HG02759 (cell line): Measurements from ENCODE around the gene SMG1.
A peak's percentile ranks its signal among the peaks of the same experiment; 100 is the strongest.
"Not testable (repeated sequence)": the region's sequence is repeated elsewhere in the genome, so short reads cannot be mapped to it uniquely, and the experiment has no call there.

Source experiments
- ATAC-seq: cut with Tn5 transposase; IDR thresholded peaks from one replicate; pipeline ENCODE4 v1.9.1; 2021; ENCODE audit warnings: mild to moderate bottlenecking, moderate library complexity; ENCODE audit not compliant: unreplicated experiment

The SMG1 gene

DNA sequence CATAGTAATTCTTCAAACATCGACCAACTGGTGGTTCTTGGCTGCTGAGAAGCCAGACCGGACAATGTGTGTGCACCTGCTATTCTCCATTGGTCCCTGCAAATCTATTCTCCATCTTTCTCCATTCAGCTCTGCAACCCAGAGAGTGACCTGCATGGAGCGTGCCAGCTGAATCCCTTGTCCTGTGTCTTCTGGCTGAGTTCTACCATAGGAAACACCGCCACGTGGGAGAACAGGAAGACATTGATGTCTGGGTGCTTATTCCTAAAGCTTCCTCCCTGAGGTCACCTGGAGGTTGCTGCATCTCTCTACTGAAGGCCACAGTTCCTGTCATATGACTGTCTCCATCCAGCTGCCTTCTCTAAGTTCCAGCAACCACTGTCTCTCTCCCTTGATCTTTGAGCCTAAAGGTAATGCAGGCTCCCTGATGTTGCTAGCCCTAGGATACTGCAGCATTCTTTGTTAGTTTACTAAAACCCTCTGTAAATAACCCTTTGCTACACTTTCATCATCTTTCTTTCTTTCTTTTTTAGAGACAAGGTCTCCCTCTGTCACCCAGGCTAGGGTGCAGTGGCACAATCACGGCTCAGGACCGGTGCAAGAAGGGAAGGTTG lies 10.6 kb upstream of the SMG1 start:
- ATAC-seq: no peak

DNA sequence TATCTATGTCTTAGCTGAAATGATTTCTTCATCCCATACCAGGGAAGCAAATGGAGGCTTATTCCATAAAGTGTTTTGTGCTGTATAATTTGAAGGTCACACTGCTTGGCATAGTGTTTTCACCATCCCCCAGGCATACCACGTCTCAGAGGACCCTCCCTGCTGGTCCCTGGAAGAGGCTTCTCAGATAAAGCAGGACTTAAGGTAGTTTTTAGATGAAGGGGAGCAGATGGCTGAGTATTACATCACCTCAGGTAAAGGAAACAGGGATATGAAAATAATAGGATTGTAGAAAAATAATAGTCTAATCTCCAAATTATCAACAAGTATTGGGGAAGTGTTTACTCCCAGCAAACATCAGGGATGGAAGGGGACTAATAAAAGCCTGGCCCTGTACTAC lies 7.3 kb upstream of the SMG1 start:
- no peak for ATAC-seq

DNA sequence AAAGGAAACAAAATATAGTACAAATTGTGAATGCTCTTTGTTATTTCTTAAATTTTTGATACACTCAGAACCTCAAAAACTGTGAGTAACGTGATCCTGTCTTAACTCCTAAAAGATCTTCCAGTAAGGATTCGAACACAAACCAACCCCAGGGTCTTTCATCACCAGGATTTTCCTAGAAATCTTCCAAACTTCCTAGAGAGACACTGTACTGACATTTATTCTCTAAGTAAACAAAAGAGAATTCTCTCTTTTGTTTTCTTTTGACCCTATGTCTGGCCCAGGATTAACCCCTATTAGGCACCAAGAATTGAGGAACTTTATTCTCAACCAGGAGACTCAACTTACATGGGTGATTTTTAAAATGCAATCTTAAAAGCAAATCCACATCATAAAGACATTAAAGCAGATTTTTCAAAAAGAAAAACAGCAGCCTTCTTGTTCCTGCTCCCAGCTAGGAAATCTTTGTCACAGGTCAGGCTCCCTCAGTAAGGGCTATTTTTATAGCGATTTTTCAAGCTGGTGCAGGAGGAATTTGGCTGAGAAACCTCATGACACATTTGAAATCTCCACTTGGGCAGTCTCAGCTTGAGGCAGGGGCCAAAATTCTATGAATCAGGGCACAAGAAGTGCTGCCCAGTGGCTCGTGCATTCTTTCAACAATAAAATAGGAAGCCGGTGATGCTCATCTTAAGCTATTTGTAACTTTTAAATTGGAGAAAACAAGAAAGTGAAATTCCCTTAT lies 6.2 kb upstream of the SMG1 start:
- ATAC-seq: no peak

DNA sequence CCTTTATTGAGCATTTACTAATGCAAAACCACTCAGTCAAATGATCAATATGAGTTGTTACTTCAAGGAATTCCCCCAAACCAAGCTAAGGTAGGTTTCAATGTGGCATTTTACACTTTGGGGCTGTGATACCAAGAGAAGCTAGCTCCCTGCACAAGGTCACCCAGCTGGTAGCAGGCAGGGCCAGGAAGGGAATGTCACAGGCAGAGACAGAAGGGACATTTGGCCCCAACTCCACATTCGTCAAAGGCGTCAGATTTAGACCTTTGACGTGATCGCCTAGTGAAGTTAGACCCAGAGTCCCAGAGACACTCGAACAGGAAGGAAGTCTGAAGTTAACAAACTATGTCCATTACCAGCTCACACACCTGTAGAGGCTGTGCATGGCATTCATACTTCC lies 5.5 kb upstream of the SMG1 start:
- ATAC-seq: no peak

DNA sequence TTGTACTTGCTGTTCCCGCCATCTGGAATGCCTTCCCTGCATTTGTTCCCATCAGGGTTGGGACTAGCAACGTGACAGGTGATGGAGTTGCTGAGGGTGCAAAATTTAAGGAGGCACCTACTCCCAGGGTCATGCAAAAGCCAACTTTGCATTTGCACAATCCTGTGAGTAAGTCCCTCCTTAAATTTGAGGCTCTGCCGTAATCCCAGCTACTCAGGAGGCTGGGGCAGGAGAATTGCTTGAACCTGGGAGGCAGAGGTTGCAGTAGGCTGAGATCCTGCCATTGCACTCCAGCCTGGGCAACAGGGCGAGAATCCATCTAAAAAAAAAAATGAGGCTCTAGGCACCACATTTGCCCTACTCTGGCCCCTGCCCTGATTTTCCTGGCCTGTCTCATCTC lies 3.9 kb upstream of the SMG1 start:
- ATAC-seq: not testable (repeated sequence)

DNA sequence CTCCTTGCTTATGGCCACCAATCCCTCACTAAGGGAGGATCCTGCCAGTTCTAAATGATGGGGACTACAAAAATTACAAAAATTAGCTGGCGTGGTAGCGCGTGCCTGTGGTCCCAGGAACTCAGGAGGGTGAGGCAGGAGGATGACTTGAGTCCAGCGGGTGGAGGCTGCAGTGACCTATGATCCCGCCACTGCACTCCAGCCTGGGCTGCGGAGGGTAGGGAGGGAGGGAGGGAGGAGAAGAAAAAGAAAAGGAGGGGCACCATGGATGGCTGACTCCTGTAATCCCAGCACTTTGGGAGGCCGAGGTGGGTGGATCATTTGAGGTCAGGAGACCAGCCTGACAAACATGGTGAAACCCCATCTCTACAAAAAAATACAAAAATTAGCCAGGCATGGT lies 1.9 kb upstream of the SMG1 start:
- ATAC-seq: not testable (repeated sequence)

DNA sequence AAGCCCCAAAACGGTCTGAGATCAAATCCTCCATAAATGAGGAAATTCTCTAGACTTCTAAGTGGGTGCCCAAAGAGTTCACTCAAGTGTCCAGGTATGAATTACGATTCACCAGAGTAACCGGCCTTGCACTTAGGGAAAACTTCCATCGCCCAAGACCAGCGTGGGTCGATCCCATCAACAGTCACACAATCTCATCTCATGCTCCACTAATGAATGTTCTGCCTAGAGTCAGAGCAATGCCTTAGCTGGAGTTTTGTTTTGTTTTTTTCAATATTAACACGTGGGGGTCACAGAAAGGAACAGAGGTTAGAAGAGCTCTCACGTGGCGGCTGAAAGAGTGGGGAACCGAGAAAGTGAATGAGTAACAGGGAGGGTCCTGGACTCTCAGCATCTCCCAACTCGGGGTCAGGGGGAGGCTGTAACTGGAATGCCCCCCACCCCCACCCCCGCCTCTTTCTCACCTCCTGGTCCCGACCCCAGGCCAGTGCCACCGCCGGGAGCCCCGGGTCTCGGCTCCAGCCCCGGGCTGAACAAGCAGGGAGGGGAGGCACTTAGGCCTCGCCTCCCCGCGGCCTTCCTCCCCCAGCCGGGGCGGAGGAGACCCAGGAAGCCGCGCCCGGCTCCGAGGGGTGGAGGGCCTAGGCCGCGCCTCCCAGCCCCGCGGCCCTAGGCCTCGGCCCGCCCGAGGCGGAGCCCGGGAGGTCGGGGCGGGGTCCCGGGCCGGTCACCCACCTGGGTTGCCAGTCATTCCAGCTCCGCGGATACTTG lies 808 bp downstream of the SMG1 start:
- ATAC-seq: peak; percentile 49

DNA sequence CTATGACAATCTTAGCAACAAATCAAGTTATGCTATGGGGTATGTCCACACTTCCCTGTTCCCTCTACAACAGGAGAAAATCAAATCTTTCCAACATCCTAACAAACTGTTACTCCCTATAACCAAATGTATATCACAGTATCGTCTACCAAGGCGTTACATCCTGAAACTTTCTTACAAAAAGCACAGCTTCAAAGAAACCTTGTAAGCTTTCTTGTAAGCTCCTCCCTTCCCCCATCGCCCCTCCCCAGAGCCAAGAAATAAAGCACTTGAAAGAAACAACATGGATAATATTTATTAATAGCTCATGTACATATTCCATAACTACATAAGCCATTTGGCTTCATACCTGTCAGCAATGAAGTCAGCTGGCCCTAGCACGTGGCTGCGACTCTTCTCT lies 2.3 kb downstream of the SMG1 start:
- ATAC-seq: not testable (repeated sequence)

DNA sequence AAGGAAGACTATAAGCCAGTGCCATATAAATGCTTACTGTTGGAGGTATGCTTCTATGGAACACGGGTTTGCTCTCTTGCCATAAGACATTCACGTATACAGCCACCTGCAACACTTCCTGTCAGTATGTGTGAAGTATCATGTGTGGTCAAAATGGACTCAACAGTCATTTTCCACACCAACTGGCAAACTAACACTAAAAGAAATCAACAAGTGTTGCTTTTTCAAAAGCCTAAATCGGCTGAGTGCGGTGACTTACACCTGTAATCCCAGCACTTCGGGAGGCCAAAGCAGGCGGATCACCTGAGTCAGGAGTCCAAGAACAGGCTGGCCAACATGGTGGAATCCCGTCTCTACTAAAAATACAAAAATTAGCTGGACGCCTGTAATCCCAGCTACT lies 3.1 kb downstream of the SMG1 start:
- not testable (repeated sequence) for ATAC-seq

DNA sequence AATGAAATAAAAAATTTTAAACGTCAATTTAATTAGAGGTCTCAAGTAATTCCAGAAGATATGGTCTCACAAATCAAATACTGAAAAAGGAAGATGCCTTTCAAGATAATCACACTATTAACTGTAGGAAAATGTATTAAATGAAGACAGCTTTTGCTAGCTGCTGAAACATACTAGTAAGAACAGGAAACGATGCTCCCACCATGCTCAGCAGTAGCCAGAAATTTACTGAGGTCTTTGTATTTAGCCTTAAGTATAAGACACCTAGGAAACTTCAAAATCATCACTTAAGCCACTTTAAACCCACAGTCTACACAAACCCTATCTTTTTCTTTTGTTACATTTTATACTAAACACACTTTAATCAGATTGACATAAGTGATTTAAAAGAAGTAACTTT lies 16.6 kb downstream of the SMG1 start:
- not testable (repeated sequence) for ATAC-seq

DNA sequence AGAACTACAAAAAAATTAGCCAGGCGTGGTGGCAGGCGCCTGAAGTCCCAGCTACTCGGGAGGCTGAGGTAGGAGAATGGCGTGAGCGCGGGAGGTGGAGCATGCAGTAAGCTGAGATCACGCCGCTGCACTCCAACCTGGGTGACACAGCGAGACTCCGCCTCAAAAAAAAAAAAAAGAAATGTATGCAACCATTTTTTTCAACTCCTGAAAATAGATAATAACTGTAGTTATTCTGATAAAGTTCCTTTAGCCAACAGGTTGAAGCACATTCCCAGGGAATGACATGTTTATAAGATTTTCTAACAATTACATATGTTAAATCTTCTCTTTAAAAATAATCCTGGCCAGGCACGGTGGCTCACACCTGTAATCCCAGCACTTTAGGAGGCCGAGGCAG lies 17.5 kb downstream of the SMG1 start:
- not testable (repeated sequence) for ATAC-seq

DNA sequence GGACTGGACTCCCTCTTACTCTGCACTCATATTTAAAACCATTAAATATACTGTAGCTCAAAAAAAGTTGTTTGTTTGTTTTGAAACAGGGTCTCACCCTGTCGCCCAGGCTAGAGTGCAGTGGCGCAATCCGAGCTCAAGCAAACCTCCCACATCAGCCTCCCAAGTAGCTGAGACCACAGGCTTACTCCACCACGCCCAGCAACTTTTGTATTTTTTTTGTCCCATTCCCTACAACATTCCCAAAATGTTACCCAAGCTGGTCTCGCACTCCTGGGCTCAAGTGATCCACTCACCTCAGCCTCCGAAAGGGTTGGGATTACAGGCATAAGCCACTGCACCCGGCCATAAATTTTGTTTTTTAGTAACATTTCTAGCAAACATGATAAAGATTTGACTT lies 23.4 kb downstream of the SMG1 start:
- ATAC-seq: not testable (repeated sequence)

DNA sequence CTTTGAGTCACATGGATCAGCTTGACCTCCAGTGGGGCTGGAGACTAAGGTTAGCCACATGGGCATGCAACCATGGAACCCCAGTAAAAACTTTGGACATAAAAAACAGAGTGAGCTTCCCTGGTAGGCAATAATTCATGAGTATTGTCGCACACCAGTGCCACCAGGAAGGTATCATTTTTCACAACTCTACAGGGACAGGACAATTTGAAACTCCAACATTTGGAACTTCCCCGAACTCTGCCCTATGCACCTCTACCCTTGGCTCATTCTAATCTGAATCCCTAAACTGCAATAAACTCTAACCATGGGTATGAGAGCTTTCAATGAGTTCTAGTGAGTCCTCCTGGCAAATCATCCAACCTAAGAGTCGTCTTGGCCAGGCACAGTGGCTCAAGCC lies 24.2 kb downstream of the SMG1 start:
- ATAC-seq: not testable (repeated sequence)

DNA sequence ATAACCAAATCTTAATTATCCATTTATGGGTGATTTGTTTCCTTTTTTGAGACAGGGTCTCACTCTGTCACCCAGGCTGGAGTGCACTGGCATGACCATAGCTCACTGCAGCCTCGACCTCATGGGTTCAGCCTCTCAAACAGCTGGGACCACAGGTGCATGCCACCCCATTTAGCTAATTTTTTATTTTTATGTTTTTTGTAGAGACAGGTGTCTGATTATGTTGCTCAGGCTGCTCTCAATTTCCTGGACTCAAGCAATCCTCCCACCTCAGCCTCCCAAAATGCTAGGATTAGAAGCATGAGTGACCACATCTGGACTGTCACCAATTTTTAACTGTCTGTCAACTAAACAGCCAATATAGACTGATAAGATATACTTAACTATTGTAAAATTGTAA lies 25.0 kb downstream of the SMG1 start:
- not testable (repeated sequence) for ATAC-seq

DNA sequence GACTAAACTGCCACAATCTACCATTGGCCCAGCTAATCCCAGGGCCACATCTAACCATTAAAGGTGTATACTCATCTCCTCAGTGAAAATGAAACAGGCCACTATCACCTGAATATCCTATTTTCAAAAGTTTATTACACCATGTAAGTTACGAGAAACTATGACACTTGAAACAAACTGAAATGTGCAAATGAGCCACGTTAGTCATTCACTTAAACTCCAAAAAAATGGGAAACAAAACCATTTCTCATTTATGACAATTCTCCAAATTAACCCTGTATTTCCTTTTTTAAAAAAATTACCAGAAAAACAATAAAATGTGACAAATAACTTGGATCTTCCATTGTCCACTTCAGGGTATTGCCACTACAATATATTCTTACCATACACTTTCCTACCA lies 41.8 kb downstream of the SMG1 start:
- not testable (repeated sequence) for ATAC-seq

DNA sequence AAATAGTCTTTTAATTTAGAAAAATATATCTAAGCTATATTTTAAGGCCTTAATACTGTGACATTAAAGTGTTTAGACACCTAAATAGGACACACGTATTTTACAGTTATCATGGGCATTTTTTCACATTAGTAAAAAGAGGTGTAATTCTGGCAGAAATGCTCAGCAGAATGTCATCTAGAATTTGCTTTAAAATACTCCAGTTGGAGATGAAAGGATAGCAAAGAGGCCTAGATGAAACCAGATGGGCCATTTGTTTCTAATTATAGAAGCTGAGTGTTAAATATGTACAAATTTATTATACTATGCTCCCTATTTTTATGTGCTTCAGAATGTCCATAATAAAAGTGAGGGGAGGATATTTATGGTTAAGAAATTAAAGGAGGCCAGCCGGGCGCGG lies 48.5 kb downstream of the SMG1 start:
- not testable (repeated sequence) for ATAC-seq

DNA sequence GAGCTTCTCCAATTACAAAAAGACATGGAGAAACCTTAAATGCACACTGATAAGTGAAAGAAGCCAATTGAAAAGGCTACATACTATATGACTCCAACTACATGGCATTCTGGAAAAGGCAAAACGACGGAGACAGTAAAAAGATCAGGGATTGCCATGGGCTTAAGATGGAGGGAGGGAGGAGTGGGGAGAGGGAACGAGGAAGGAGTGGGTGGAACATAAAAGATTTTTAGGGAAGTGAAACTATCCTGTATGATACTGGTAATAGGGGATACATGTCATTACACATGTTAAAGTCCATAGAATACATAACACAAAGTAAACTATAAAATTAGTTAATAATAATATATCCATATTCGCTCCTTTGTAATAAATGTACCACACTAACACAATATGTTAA lies 48.9 kb downstream of the SMG1 start:
- ATAC-seq: not testable (repeated sequence)

DNA sequence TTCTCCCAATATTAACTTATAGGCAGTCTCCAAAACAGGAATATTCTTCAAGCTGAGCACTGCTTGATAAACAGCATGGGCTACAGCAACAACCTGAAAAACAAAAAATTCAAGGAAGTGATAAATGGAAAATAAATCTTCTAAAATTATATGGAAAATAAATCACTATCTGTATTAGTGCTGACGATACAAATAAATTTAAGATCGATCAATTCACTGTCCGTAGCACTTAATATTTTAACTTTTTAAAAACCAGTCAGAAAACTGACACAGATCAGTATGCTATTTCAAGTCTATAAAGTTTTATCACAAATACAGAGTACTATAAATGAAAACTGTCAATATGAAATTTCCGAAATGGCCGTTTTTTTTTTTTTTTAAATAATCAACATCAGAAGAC lies 49.9 kb downstream of the SMG1 start:
- not testable (repeated sequence) for ATAC-seq

DNA sequence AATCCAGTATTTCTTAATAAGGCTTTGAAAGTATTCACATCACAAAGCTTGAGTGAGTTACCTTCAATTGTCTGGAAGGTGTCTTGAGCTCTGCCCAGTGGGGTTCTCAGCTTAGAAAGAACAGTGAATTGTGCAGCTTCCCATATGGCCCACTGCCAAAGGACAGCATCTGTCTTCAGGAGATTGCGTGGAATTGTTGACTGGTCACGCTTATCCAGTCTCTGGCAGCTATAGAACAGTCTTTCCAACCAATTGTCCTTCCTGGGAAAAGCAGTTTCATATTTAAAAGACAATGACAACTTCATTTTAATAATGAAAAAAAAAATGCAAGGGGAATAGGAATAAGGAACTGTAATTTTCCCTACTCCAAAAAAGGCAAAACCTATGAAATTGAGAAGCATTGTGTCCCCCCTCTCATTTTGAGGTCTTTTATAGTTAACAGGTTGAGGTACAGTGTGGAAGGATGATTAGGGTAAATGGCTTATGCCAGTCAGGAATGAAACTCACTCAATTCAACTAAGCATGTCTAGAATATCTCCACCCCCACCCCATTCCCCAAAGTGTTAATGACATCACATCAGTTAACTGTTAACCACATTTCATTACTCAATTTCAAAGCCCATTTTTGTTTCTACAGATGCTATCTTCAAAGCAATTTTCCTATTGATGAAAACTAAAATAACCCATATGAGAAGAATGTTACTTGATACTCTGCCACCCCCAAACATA lies 57.0 kb downstream of the SMG1 start:
- ATAC-seq: not testable (repeated sequence)

DNA sequence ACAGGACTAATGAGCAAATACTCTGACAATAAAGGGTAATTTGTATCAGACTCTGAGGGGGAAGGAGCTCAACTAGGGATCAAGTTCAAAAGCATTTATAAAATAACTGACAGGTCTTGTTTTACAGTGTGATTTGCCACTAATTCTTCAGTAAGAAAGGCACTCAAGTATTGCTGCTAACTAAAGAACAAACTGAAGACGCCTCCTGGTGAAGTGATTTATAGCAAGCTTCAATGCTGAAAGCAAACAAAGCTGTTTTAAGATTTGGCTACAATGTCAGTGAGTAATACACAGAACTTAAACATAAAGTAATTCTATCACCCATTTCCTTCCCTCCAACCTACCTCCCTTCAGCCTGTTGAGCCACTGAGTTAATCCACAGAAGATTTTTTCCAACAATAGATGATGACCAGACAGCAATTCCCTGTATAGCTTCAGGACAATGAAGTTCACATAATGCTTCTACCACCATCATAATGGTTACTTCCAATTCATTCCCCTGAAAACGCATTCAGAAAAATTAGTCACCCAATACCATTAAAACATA lies 59.9 kb downstream of the SMG1 start:
- ATAC-seq: not testable (repeated sequence)

DNA sequence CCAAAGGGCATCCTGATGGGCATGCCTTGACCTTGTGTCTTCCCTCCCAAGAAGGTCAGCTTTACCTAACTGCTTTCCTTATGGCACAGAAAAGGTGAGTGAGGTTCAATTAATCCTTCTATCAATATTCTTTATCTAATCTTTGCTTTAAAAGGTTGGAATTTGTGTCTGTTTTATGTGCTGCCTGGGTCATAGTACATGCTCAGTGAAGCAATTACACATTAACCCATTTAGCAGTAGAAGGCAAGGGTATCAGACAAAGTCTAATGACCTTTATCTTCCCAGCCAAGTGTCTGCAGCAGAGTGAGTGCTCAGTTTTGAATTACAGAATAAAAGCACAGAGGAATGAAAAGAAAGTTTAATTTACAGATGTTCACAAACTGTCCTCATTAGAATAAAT lies 63.3 kb downstream of the SMG1 start:
- ATAC-seq: not testable (repeated sequence)
